GM12891 (cell line): ENCODE data around the gene CAMK2G.

Source experiments
- DNase-seq: peaks from one replicate; pipeline ENCODE4 v3.0.0; 2011; ENCODE audit warnings: low spot score; ENCODE audit not compliant: insufficient read length
- FAIRE-seq: peaks from 2 replicates; lab custom pipeline; 2011; peaks lifted over from hg19 to GRCh38; lab: Jason Lieb, UNC
- PAX5 ChIP-seq: IDR thresholded peaks from 2 replicates; pipeline ENCODE4 v1.6.1; 2011; ENCODE audit warnings: low read length, moderate library complexity, mild to moderate bottlenecking; ENCODE audit not compliant: insufficient read depth, severe bottlenecking
- POLR2A ChIP-seq: IDR thresholded peaks from 2 replicates; pipeline ENCODE4 v1.6.1; 2011; ENCODE audit warnings: low read depth, low read length, control low read depth
- POLR2AphosphoS5 ChIP-seq: IDR thresholded peaks from 2 replicates; pipeline ENCODE4 v1.6.1; 2011; ENCODE audit warnings: low read depth, low read length, control low read depth
- POU2F2 ChIP-seq: IDR thresholded peaks from 2 replicates; pipeline ENCODE4 v1.6.1; 2011; ENCODE audit warnings: low read depth, mild to moderate bottlenecking, control low read depth, low read length, moderate library complexity
- SPI1 ChIP-seq: IDR thresholded peaks from 2 replicates; pipeline ENCODE4 v1.6.1; 2011; ENCODE audit warnings: low read depth, low read length, control low read depth
- TAF1 ChIP-seq: IDR thresholded peaks from 2 replicates; pipeline ENCODE4 v1.6.1; 2011; ENCODE audit warnings: low read depth, low read length, control low read depth

CAMK2G gene

GRCh38 chr10:73856261-73856660 lies 18.1 kb downstream of the CAMK2G start:
- no peak for TF ChIP-seq POLR2AphosphoS5
- no peak for TF ChIP-seq SPI1
- TF ChIP-seq TAF1: no peak
- no peak for TF ChIP-seq POLR2A
- TF ChIP-seq PAX5: no peak
- no peak for TF ChIP-seq POU2F2
- DNase-seq (no peak), FAIRE-seq (no peak)

- DNase-seq (no peak), FAIRE-seq (no peak)
- TF ChIP-seq TAF1 (no peak), POLR2A (no peak), POU2F2 (no peak), PAX5 (no peak), SPI1 (no peak), POLR2AphosphoS5 (no peak)
Observed at GRCh38 chr10:73855413-73855812, 18.9 kb downstream of the CAMK2G start.

- TF ChIP-seq POU2F2 (no peak), SPI1 (no peak), POLR2AphosphoS5 (no peak), PAX5 (no peak), POLR2A (no peak), TAF1 (no peak)
- DNase-seq (no peak), FAIRE-seq (no peak)
Observed at GRCh38 chr10:73854310-73854709, 20.0 kb downstream of the CAMK2G start.

- FAIRE-seq (no peak), DNase-seq (no peak)
- TF ChIP-seq POLR2A (no peak), PAX5 (no peak), POU2F2 (no peak), POLR2AphosphoS5 (no peak), SPI1 (no peak), TAF1 (no peak)
Observed at GRCh38 chr10:73853196-73853595, 21.2 kb downstream of the CAMK2G start.

- FAIRE-seq (no peak), DNase-seq (no peak)
- TF ChIP-seq POU2F2: no peak
Observed at GRCh38 chr10:73850863-73851461, 23.4 kb downstream of the CAMK2G start.

- no peak for TF ChIP-seq TAF1
- no peak for TF ChIP-seq POLR2AphosphoS5
- no peak for TF ChIP-seq SPI1
- TF ChIP-seq POU2F2: no peak
- TF ChIP-seq PAX5: no peak
- TF ChIP-seq POLR2A: no peak
- no peak for FAIRE-seq
- no peak for DNase-seq
Observed at GRCh38 chr10:73850211-73850610, 24.1 kb downstream of the CAMK2G start.

GRCh38 chr10:73848821-73849489 lies 25.4 kb downstream of the CAMK2G start:
- TF ChIP-seq POLR2A (no peak), PAX5 (no peak), TAF1 (no peak), POU2F2 (peak; percentile 76; the same call in 1 of the 2 replicates), POLR2AphosphoS5 (no peak), SPI1 (0 out of 2 replicates have a peak, but pooled peaks have one; percentile 12)
- peak; percentile 99 for FAIRE-seq
- DNase-seq: peak; percentile 85

GRCh38 chr10:73847031-73847430 lies 27.3 kb downstream of the CAMK2G start:
- no peak for TF ChIP-seq SPI1
- no peak for TF ChIP-seq POLR2AphosphoS5
- no peak for TF ChIP-seq PAX5
- DNase-seq (no peak), FAIRE-seq (no peak)

- TF ChIP-seq PAX5: no peak
- no peak for TF ChIP-seq TAF1
- no peak for TF ChIP-seq POLR2A
- FAIRE-seq: no peak
Observed at GRCh38 chr10:73843261-73843660, 31.1 kb downstream of the CAMK2G start.

GRCh38 chr10:73842349-73842748 lies 32.0 kb downstream of the CAMK2G start:
- TF ChIP-seq POLR2A (no peak), POU2F2 (no peak), PAX5 (no peak), POLR2AphosphoS5 (no peak), TAF1 (no peak), SPI1 (no peak)
- DNase-seq (no peak), FAIRE-seq (no peak)

More at GRCh38 chr10:73843261-73843660, 31.1 kb downstream of the CAMK2G start:
- DNase-seq: no peak
